Neural progenitor cell (in vitro differentiated cells): ENCODE measurements around the gene TMSB4X.

ENCODE experiments used
- CTCF ChIP-seq: fragments of 200-600 bp; sonication (generic); IDR thresholded peaks from 2 replicates; pipeline ENCODE4 v1.5.1; 2017; ENCODE audit warnings: antibody characterized with exemption, mild to moderate bottlenecking
- EZH2 ChIP-seq: fragments of 200-600 bp; sonication (generic); IDR thresholded peaks from 2 replicates; pipeline ENCODE4 v1.6.1; 2017; ENCODE audit warnings: antibody characterized with exemption, mild to moderate bottlenecking, moderate library complexity
- EZH2phosphoT487 ChIP-seq: fragments of 200-600 bp; sonication (generic); IDR thresholded peaks from 2 replicates; pipeline ENCODE4 v1.6.1; 2017; ENCODE audit warnings: antibody characterized with exemption

GRCh38 chrX:12972878-12973560 is 1.9 kb upstream of the TMSB4X start:
- no peak for TF ChIP-seq CTCF
- no peak for TF ChIP-seq EZH2
- TF ChIP-seq EZH2phosphoT487 = no peak
